Activated CD8-positive, alpha-beta T cell treated with anti-CD3 and anti-CD28 coated beads for 36 hours (primary cell): Measurements from ENCODE around the gene CASQ1. TPM values are rescaled to one million over a fixed set of nuclear protein-coding genes. Genes with fewer than 3 reads are reported as not detected.

Source experiments
- ATAC-seq: fragments of 200-7000 bp; cut with Tn5 transposase; one replicate; pipeline ENCODE4 v1.10.0; 2021; ENCODE audit warnings: mild to moderate bottlenecking, moderate library complexity
- CTCF ChIA-PET: fragments of 350-600 bp; sonication (Branson Sonifier 250); formaldehyde crosslinking; loops from one replicate; lab custom pipeline; 2021; ENCODE audit warnings: antibody characterized with exemption; lab: Charles Lee
- POLR2A ChIA-PET: fragments of 350-600 bp; sonication (Branson Sonifier 250); formaldehyde crosslinking; loops from one replicate; lab custom pipeline; 2021; ENCODE audit warnings: antibody characterized with exemption; lab: Charles Lee
- DNase-seq: peaks from one replicate; pipeline ENCODE4 v3.0.0-alpha.2; 2020
- H3K27ac Mint-ChIP-seq: one replicate; pipeline ENCODE4 v1.8.0; 2021; ENCODE audit warnings: mild to moderate bottlenecking, mixed read lengths
- H3K27me3 Mint-ChIP-seq: one replicate; pipeline ENCODE4 v1.8.0; 2021; ENCODE audit warnings: mixed read lengths
- H3K36me3 Mint-ChIP-seq: one replicate; pipeline ENCODE4 v1.8.0; 2021; ENCODE audit warnings: low read depth, mixed read lengths
- H3K4me1 Mint-ChIP-seq: one replicate; pipeline ENCODE4 v1.8.0; 2021; ENCODE audit warnings: low read depth, mixed read lengths
- H3K4me3 Mint-ChIP-seq: one replicate; pipeline ENCODE4 v1.8.0; 2021; ENCODE audit warnings: mild to moderate bottlenecking, moderate library complexity, mixed read lengths
- H3K9me3 Mint-ChIP-seq: one replicate; pipeline ENCODE4 v1.8.0; 2021; ENCODE audit warnings: mixed read lengths
- intact Hi-C: fragments of 100-400 bp; cut with micrococcal nuclease; formaldehyde crosslinking; loops from one replicate; pipeline ENCODE4 v1.10.0; 2022
- total RNA-seq, 2 experiments: library from RNA; stranded (reverse); gene quantifications; one replicate each; pipeline ENCODE4 v1.2.3, GENCODE V29; 2021
- TF ChIP-seq, protein P1 (sequence below): fragments of 200-600 bp; IDR thresholded peaks from one replicate; pipeline ENCODE4 v1.8.0; 2022; ENCODE audit warnings: antibody characterized with exemption, mild to moderate bottlenecking

CASQ1 gene
- total RNA-seq, 2 experiments from 2014 or later, result not detected

DNA sequence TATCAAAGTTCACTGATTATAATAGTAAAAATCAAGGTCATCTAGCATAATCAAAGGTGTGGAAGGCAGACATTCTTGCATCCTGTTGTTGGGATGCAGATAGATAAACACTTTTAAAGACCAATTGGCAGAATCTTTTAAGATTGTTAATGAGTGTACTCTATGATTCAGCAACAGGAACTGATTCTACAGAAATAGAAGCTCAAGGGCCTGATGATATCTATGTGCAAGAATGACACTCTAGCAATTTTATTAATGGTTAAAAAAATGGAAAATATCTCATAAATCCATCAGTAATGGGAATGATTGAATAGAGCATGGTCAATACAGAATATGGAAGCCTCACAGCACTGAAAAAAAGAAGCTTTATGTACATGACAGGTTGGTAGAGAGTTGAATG lies 41.1 kb upstream of the CASQ1 start:
- ATAC-seq, result no peak
- H3K9me3 Mint-ChIP-seq, result no peaks in the 10 kb centered on the region

DNA sequence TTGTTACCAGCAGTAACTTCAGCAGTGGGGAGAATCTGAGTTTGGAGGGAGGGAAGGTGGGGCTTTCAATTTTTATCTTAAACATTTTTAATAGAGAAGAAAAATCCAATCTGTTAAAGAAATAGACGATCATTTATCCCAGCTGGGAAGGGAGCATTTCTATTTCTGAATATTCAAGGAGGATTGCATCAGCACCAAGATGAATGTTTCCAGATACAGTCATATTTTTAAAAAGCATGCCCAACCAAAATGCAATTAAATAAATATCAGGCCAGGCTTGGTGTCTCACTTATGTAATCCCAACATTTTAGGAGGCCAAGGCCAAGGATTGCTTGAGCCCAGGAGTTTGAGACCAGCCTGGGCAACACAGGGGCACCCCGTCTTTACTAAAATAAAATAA lies 40.7 kb upstream of the CASQ1 start:
- H3K4me3 Mint-ChIP-seq, result no peak overlapping the region
- POLR2A ChIA-PET, result no interaction called here
- intact Hi-C loops, result no loop called here

More for the DNA sequence above, 41.1 kb upstream of the CASQ1 start:
- TF ChIP-seq, protein P1, sequence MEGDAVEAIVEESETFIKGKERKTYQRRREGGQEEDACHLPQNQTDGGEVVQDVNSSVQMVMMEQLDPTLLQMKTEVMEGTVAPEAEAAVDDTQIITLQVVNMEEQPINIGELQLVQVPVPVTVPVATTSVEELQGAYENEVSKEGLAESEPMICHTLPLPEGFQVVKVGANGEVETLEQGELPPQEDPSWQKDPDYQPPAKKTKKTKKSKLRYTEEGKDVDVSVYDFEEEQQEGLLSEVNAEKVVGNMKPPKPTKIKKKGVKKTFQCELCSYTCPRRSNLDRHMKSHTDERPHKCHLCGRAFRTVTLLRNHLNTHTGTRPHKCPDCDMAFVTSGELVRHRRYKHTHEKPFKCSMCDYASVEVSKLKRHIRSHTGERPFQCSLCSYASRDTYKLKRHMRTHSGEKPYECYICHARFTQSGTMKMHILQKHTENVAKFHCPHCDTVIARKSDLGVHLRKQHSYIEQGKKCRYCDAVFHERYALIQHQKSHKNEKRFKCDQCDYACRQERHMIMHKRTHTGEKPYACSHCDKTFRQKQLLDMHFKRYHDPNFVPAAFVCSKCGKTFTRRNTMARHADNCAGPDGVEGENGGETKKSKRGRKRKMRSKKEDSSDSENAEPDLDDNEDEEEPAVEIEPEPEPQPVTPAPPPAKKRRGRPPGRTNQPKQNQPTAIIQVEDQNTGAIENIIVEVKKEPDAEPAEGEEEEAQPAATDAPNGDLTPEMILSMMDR, result no peak
- DNase-seq, result no peak
- intact Hi-C loops, result no loop called here
- ChIA-PET CTCF (interaction anchor here (1.4 to 2.5 kb wide), 5 partner anchors 40 to 142 kb away, joined by 3 to 8 read pairs (median 3); no protein-coding TSS in a partner anchor), POLR2A (no interaction called here)
- H3K4me3 Mint-ChIP-seq, result no peak overlapping the region
- no peaks in the 10 kb centered on the region for H3K36me3 Mint-ChIP-seq
- H3K4me1 Mint-ChIP-seq, result no peaks in the 10 kb centered on the region
- peaks cover 4% of the 10 kb centered on the region for H3K27me3 Mint-ChIP-seq
- no peak overlapping the region for H3K27ac Mint-ChIP-seq

DNA sequence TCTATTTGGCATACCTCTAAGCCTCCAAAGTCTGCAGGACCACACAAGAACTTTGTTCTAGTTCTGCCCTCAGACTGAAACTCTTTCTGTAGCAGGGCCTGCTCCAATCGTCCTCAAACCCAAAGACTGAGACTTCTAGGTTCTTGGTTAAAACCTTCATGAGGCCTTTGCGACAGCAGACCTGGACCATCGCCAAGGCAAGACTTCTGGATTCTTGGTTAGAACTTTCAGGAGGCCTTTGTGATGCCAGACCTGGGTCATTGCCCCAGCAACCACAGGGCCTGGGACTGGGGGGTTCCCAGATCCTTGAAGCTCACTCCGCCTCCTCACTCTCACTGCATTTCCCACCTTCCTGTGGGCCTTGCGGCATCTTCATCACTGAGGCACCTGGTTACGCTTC lies 39.1 kb upstream of the CASQ1 start, which contains the start of gene ATP1A4:
Gene ATP1A4, plus strand, starts transcription at position 301 of the 400 bp plus-strand sequence. CDS start 438 bp downstream, outside the sequence.
- intact Hi-C loops, result no loop called here
- Mint-ChIP-seq H3K4me1 (no peaks in the 10 kb centered on the region), H3K4me3 (no peak within 1 kb of the TSS), H3K36me3 (no peaks in the 10 kb centered on the region), H3K27me3 (peaks cover 3% of the 10 kb centered on the region), H3K27ac (no peak within 1 kb of the TSS), H3K9me3 (no peaks in the 10 kb centered on the region)
- ChIA-PET POLR2A (no interaction called here), CTCF (interaction anchor here (1.3 to 2.5 kb wide), 2 partner anchors 66 to 140 kb away, joined by 3 to 8 read pairs; no protein-coding TSS in a partner anchor)
- no peak for ATAC-seq
- TF ChIP-seq, protein P1, result no peak
- no peak for DNase-seq

More for the DNA sequence above, 40.7 kb upstream of the CASQ1 start:
- no peak overlapping the region for H3K27ac Mint-ChIP-seq
- no peak for ATAC-seq
- H3K36me3 Mint-ChIP-seq, result no peaks in the 10 kb centered on the region
- CTCF ChIA-PET, result interaction anchor here (1.4 to 2.5 kb wide), 4 partner anchors 40 to 142 kb away, joined by 3 to 8 read pairs (median 4); no protein-coding TSS in a partner anchor
- no peaks in the 10 kb centered on the region for H3K4me1 Mint-ChIP-seq
- no peak for DNase-seq
- no peaks in the 10 kb centered on the region for H3K9me3 Mint-ChIP-seq
- no peaks in the 10 kb centered on the region for H3K27me3 Mint-ChIP-seq
- TF ChIP-seq, protein P1, result no peak

DNA sequence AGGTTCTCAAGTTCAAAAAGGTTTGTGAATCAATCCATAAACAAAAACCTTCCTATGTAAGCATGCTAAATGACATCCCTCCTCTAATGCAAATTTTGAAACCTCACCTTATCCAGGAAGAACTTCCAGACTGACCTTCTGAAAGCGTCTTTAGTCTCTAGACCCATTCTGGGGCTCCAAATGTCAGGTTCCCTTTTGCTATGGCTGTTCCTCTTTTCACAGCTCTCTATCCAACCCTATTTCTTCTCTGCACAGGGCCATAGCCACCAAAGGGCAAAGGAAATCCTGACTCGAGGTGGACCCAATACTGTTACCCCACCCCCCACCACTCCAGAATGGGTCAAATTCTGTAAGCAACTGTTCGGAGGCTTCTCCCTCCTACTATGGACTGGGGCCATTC lies 35.6 kb upstream of the CASQ1 start:
- no peaks in the 10 kb centered on the region for H3K9me3 Mint-ChIP-seq
- DNase-seq (no peak), ATAC-seq (no peak)
- H3K4me3 Mint-ChIP-seq, result no peak overlapping the region
- no peaks in the 10 kb centered on the region for H3K4me1 Mint-ChIP-seq
- peaks cover 8% of the 10 kb centered on the region for H3K27me3 Mint-ChIP-seq
- ChIA-PET CTCF (interaction anchor here (0.8 to 1.0 kb wide), 2 partner anchors 46 to 133 kb away, joined by 3 read pairs; no protein-coding TSS in a partner anchor), POLR2A (no interaction called here)
- TF ChIP-seq, protein P1, result no peak
- no peaks in the 10 kb centered on the region for H3K36me3 Mint-ChIP-seq
- intact Hi-C loops, result no loop called here
- H3K27ac Mint-ChIP-seq, result no peak overlapping the region

DNA sequence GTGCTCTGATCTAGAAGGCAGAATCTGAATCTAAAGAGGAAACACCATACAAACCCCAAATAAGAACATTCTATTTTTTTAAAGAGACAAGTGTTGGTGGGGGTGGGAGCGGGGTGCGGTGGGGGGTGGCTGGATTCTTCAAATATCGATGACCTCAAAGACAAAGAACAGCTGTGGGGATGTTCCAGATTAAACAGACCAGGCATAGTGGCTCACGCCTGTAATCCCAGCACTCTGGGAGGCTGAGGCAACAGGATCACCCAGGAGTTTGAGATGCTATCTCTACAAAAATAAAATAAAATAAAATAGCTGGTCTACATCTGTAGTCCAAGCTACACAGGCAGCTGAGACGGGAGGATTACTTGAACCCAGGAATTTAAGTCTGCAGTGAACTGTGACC lies 34.0 kb upstream of the CASQ1 start:
- CTCF ChIA-PET, result interaction anchor here (1.1 to 2.1 kb wide), 3 partner anchors 13 to 71 kb away, joined by 3 to 8 read pairs (median 4); no protein-coding TSS in a partner anchor

More for the DNA sequence above, 34.0 kb upstream of the CASQ1 start:
- intact Hi-C loops, result no loop called here
- TF ChIP-seq, protein P1, result no peak
- Mint-ChIP-seq H3K27me3 (peaks cover 8% of the 10 kb centered on the region), H3K4me1 (no peaks in the 10 kb centered on the region), H3K9me3 (no peaks in the 10 kb centered on the region), H3K27ac (no peak overlapping the region), H3K36me3 (no peaks in the 10 kb centered on the region), H3K4me3 (no peak overlapping the region)
- no peak for DNase-seq
- ATAC-seq, result no peak
- POLR2A ChIA-PET, result no interaction called here
